GM12878 (cell line): ENCODE data around the gene SLC29A1. TPM values are rescaled to one million over a fixed set of nuclear protein-coding genes. Genes with fewer than 3 reads are reported as not detected.

Source experiments
- CHD4 ChIP-seq: fragments of 200-600 bp; sonication (generic); IDR thresholded peaks from 2 replicates; pipeline ENCODE4 v1.6.1; 2016; ENCODE audit warnings: mild to moderate bottlenecking
- CREM ChIP-seq: IDR thresholded peaks from 2 replicates; pipeline ENCODE4 v1.6.1; 2014; ENCODE audit warnings: antibody characterized with exemption, low read depth
- IRF3 ChIP-seq: fragments of 450-650 bp; IDR thresholded peaks from 2 replicates; pipeline ENCODE4 v1.6.1; 2014; ENCODE audit warnings: mild to moderate bottlenecking
- IRF4 ChIP-seq: IDR thresholded peaks from 2 replicates; pipeline ENCODE4 v1.6.1; 2011; ENCODE audit warnings: low read depth, low read length
- IRF5 ChIP-seq: fragments of 450-650 bp; IDR thresholded peaks from 2 replicates; pipeline ENCODE4 v1.6.1; 2017; ENCODE audit warnings: borderline replicate concordance
- MAX ChIP-seq: IDR thresholded peaks from 2 replicates; pipeline ENCODE4 v1.6.1; 2012; ENCODE audit warnings: low read depth, low read length, improper control_type of control experiment
- NR2C1 ChIP-seq: fragments of 450-650 bp; IDR thresholded peaks from 2 replicates; pipeline ENCODE4 v1.6.1; 2017; ENCODE audit warnings: antibody characterized with exemption, mild to moderate bottlenecking, moderate library complexity
- NR2C2 ChIP-seq: IDR thresholded peaks from 2 replicates; pipeline ENCODE4 v1.6.1; 2011; ENCODE audit warnings: borderline replicate concordance, low read depth; ENCODE audit not compliant: control insufficient read depth, insufficient read length
- PAX8 ChIP-seq: fragments of 450-650 bp; IDR thresholded peaks from 2 replicates; pipeline ENCODE4 v1.6.1; 2017; ENCODE audit warnings: mild to moderate bottlenecking, moderate library complexity
- RB1 ChIP-seq: fragments of 450-650 bp; formaldehyde crosslinking; IDR thresholded peaks from 2 replicates; pipeline ENCODE4 v1.6.1; 2017; ENCODE audit warnings: mild to moderate bottlenecking, borderline replicate concordance
- SP1 ChIP-seq: IDR thresholded peaks from one replicate; pipeline ENCODE4 v1.6.1; 2011; ENCODE audit warnings: low read depth, low read length
- STAT1 ChIP-seq: fragments of 450-650 bp; conservative IDR thresholded peaks from 2 replicates; pipeline ENCODE4 v1.6.1; 2014; ENCODE audit warnings: antibody characterized with exemption, mild to moderate bottlenecking
- STAT3 ChIP-seq: IDR thresholded peaks from 2 replicates; pipeline ENCODE4 v1.6.1; 2011; ENCODE audit warnings: low read depth, low read length, improper control_type of control experiment
- USF1 ChIP-seq: IDR thresholded peaks from 2 replicates; pipeline ENCODE4 v1.6.1; 2011; ENCODE audit warnings: borderline replicate concordance, low read depth, mild to moderate bottlenecking, moderate library complexity, mixed read lengths, low read length; ENCODE audit not compliant: insufficient read depth; ENCODE audit errors: extremely low read length
- WRNIP1 ChIP-seq: IDR thresholded peaks from 2 replicates; pipeline ENCODE4 v1.6.1; 2011; ENCODE audit warnings: low read depth, low read length, improper control_type of control experiment, borderline replicate concordance
- YY1 ChIP-seq: IDR thresholded peaks from 2 replicates; pipeline ENCODE4 v1.6.1; 2011; ENCODE audit warnings: low read depth, mild to moderate bottlenecking, low read length
- ZBTB4 ChIP-seq: fragments of 450-650 bp; formaldehyde crosslinking; IDR thresholded peaks from 2 replicates; pipeline ENCODE4 v1.4.0; 2022; ENCODE audit warnings: mild to moderate bottlenecking, moderate library complexity
- polyA plus RNA-seq, 11 experiments: library from polyadenylated mRNA; depleted of rRNA in 4 of 11; unstranded in 6 of 11; stranded (reverse) in 5 of 11; fragments of >200 nt; fragmentation: Nextera tagmentation in 4 of 11; fragmentation: Illumina TruSeq in 1 of 11; extraction: Ambion mirVana in 4 of 11; extraction: Trizol in 1 of 11; gene quantifications; 1 replicate in 1 of 11; 2 replicates in 10 of 11; pipeline versions ENCODE4 v1.2.1 to v1.2.3, GENCODE V29; 2011 to 2016; ENCODE audit warnings: inconsistent platforms in 2 of 11, missing spikeins in 2 of 11, low read depth in 1 of 11
- total RNA-seq, 4 experiments: library from RNA; depleted of rRNA in 3 of 4; stranded (reverse); fragments of >200 nt in 3 of 4; fragmentation: Illumina TruSeq in 1 of 4; extraction: Trizol in 1 of 4; gene quantifications; 2 replicates each; pipeline versions ENCODE4 v1.2.1 to v1.2.3, GENCODE V29; 2013 to 2021
- TF ChIP-seq, protein P1 (sequence below): IDR thresholded peaks from 2 replicates; pipeline ENCODE4 v1.6.1; 2012; ENCODE audit warnings: improper control_type of control experiment, low read depth, low read length; ENCODE audit not compliant: insufficient replicate concordance

The SLC29A1 gene
- total and polyA plus RNA-seq, 10 of the 15 experiments (the other 5 are each of a cell fraction or from before 2014, with no cell fraction given), result 10.0 to 132 (median 93.4) TPM

GRCh38 chr6:44257025-44257752 lies 33.8 kb downstream of the SLC29A1 start, which contains the start of gene SLC35B2 (continued):
- TF ChIP-seq NR2C2 (no peak), IRF5 (no peak), YY1 (peak; percentile 66), RB1 (peak; percentile 51; the same call in 1 of the 2 replicates), STAT3 (no peak), WRNIP1 (no peak), CHD4 (no peak), PAX8 (no peak), ZBTB4 (CRISPR knock-in tag) (peak; percentile 73), CREM (no peak), IRF4 (0 out of 2 replicates have a peak, but pooled peaks have one; percentile 7), MAX (peak; percentile 91), USF1 (no peak), SP1 (no peak), STAT1 (no peak), IRF3 (no peak), NR2C1 (peak; percentile 34; the same call in 1 of the 2 replicates)
- TF ChIP-seq, protein P1, sequence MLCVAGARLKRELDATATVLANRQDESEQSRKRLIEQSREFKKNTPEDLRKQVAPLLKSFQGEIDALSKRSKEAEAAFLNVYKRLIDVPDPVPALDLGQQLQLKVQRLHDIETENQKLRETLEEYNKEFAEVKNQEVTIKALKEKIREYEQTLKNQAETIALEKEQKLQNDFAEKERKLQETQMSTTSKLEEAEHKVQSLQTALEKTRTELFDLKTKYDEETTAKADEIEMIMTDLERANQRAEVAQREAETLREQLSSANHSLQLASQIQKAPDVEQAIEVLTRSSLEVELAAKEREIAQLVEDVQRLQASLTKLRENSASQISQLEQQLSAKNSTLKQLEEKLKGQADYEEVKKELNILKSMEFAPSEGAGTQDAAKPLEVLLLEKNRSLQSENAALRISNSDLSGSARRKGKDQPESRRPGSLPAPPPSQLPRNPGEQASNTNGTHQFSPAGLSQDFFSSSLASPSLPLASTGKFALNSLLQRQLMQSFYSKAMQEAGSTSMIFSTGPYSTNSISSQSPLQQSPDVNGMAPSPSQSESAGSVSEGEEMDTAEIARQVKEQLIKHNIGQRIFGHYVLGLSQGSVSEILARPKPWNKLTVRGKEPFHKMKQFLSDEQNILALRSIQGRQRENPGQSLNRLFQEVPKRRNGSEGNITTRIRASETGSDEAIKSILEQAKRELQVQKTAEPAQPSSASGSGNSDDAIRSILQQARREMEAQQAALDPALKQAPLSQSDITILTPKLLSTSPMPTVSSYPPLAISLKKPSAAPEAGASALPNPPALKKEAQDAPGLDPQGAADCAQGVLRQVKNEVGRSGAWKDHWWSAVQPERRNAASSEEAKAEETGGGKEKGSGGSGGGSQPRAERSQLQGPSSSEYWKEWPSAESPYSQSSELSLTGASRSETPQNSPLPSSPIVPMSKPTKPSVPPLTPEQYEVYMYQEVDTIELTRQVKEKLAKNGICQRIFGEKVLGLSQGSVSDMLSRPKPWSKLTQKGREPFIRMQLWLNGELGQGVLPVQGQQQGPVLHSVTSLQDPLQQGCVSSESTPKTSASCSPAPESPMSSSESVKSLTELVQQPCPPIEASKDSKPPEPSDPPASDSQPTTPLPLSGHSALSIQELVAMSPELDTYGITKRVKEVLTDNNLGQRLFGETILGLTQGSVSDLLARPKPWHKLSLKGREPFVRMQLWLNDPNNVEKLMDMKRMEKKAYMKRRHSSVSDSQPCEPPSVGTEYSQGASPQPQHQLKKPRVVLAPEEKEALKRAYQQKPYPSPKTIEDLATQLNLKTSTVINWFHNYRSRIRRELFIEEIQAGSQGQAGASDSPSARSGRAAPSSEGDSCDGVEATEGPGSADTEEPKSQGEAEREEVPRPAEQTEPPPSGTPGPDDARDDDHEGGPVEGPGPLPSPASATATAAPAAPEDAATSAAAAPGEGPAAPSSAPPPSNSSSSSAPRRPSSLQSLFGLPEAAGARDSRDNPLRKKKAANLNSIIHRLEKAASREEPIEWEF, result no peak
